C4-2B (cell line): ENCODE results near the gene PAFAH1B2.
A peak's percentile ranks its signal among the peaks of the same experiment; 100 is the strongest.

Experiments used
- H3K27ac ChIP-seq: fragments of 450-650 bp; 2 replicates; pipeline ENCODE4 v1.5.1; 2017
- CTCF ChIP-seq: fragments of 450-650 bp; conservative IDR thresholded peaks from 2 replicates; pipeline ENCODE4 v1.5.1; 2017; ENCODE audit warnings: mild to moderate bottlenecking
- ZFX ChIP-seq: fragments of 450-650 bp; IDR thresholded peaks from 2 replicates; pipeline ENCODE4 v1.6.1; 2017

The PAFAH1B2 gene

GRCh38 chr11:117223741-117224689 lies 79.9 kb downstream of the PAFAH1B2 start:
- peak overlapping the region; percentile 91 for H3K27ac ChIP-seq
- TF ChIP-seq CTCF (no peak), ZFX (no peak)

- H3K27ac ChIP-seq: no peak overlapping the region
- TF ChIP-seq CTCF (no peak), ZFX (no peak)
Observed at GRCh38 chr11:117225553-117226170, 81.6 kb downstream of the PAFAH1B2 start.
